Measurements from ENCODE around the gene FST.

DNA sequence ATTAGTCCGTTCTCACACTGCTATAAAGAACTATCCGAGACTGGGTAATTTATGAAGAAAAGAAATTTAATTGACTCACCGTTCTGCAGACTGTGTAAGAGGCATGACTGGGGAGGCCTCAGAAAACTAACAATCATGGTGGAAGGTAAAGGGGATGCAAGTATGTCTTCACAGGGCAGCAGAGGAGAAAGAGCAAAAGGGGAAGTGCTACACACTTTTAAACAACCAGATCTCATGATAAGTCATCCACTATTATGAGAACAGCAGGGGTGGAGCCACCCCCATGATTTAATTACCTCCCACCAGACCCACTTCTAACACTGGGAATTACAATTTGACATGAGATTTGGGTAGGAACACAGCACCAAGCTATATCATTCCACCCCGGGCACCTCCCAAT is 26.6 kb downstream of the FST start:
- TF ChIP-seq ZKSCAN1 (IDR thresholded peaks at IDR 0.05; ENCODE audit: low read length) (no peak), ZFX (CRISPR knock-in tag; IDR thresholded peaks at IDR 0.05; ENCODE audit: low read depth) (no peak), EZH2 (conservative IDR thresholded peaks at IDR 0.05; ENCODE audit: low read depth, low read length) (no peak), SAFB2 (CRISPR knock-in tag; IDR thresholded peaks at IDR 0.05; ENCODE audit: borderline replicate concordance, low read depth) (no peak), REPIN1 (CRISPR knock-in tag; IDR thresholded peaks at IDR 0.05; ENCODE audit: borderline replicate concordance, low read depth) (no peak)
- TF ChIP-seq, protein P1, sequence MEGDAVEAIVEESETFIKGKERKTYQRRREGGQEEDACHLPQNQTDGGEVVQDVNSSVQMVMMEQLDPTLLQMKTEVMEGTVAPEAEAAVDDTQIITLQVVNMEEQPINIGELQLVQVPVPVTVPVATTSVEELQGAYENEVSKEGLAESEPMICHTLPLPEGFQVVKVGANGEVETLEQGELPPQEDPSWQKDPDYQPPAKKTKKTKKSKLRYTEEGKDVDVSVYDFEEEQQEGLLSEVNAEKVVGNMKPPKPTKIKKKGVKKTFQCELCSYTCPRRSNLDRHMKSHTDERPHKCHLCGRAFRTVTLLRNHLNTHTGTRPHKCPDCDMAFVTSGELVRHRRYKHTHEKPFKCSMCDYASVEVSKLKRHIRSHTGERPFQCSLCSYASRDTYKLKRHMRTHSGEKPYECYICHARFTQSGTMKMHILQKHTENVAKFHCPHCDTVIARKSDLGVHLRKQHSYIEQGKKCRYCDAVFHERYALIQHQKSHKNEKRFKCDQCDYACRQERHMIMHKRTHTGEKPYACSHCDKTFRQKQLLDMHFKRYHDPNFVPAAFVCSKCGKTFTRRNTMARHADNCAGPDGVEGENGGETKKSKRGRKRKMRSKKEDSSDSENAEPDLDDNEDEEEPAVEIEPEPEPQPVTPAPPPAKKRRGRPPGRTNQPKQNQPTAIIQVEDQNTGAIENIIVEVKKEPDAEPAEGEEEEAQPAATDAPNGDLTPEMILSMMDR (CRISPR knock-in tag; IDR thresholded peaks at IDR 0.05): no peak
- TF ChIP-seq, protein P2, sequence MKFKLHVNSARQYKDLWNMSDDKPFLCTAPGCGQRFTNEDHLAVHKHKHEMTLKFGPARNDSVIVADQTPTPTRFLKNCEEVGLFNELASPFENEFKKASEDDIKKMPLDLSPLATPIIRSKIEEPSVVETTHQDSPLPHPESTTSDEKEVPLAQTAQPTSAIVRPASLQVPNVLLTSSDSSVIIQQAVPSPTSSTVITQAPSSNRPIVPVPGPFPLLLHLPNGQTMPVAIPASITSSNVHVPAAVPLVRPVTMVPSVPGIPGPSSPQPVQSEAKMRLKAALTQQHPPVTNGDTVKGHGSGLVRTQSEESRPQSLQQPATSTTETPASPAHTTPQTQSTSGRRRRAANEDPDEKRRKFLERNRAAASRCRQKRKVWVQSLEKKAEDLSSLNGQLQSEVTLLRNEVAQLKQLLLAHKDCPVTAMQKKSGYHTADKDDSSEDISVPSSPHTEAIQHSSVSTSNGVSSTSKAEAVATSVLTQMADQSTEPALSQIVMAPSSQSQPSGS (CRISPR knock-in tag; IDR thresholded peaks at IDR 0.05): no peak
- TF ChIP-seq, protein P3, sequence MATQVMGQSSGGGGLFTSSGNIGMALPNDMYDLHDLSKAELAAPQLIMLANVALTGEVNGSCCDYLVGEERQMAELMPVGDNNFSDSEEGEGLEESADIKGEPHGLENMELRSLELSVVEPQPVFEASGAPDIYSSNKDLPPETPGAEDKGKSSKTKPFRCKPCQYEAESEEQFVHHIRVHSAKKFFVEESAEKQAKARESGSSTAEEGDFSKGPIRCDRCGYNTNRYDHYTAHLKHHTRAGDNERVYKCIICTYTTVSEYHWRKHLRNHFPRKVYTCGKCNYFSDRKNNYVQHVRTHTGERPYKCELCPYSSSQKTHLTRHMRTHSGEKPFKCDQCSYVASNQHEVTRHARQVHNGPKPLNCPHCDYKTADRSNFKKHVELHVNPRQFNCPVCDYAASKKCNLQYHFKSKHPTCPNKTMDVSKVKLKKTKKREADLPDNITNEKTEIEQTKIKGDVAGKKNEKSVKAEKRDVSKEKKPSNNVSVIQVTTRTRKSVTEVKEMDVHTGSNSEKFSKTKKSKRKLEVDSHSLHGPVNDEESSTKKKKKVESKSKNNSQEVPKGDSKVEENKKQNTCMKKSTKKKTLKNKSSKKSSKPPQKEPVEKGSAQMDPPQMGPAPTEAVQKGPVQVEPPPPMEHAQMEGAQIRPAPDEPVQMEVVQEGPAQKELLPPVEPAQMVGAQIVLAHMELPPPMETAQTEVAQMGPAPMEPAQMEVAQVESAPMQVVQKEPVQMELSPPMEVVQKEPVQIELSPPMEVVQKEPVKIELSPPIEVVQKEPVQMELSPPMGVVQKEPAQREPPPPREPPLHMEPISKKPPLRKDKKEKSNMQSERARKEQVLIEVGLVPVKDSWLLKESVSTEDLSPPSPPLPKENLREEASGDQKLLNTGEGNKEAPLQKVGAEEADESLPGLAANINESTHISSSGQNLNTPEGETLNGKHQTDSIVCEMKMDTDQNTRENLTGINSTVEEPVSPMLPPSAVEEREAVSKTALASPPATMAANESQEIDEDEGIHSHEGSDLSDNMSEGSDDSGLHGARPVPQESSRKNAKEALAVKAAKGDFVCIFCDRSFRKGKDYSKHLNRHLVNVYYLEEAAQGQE (IDR thresholded peaks at IDR 0.05; ENCODE audit: borderline replicate concordance in 1 of 2, low read depth in 1 of 2, low read length in 2 of 2): no peak

All from HepG2 (cell line).